Ectodermal cell (in vitro differentiated cells): Measurements from ENCODE around the gene NSL1.

Experiments
- H3K27ac ChIP-seq: 2 replicates; pipeline ENCODE4 v1.7.0; 2013; ENCODE audit warnings: mild to moderate bottlenecking, low read depth, low read length; ENCODE audit not compliant: insufficient read depth, poor library complexity, severe bottlenecking
- H3K27me3 ChIP-seq: 2 replicates; pipeline ENCODE4 v1.7.0; 2013; ENCODE audit warnings: mild to moderate bottlenecking, low read length; ENCODE audit not compliant: insufficient read depth, control insufficient read depth, poor library complexity, severe bottlenecking
- H3K36me3 ChIP-seq: one replicate; pipeline ENCODE4 v1.7.0; 2013; ENCODE audit warnings: low read length; ENCODE audit not compliant: control insufficient read depth, insufficient read depth
- H3K4me1 ChIP-seq: one replicate; pipeline ENCODE4 v1.7.0; 2013; ENCODE audit warnings: low read length; ENCODE audit not compliant: control insufficient read depth, insufficient read depth
- H3K4me3 ChIP-seq: 2 replicates; pipeline ENCODE4 v1.7.0; 2013; ENCODE audit warnings: low read depth, low read length, control low read depth; ENCODE audit not compliant: insufficient read depth
- H3K9me3 ChIP-seq: 2 replicates; pipeline ENCODE4 v1.7.0; 2013; ENCODE audit warnings: mild to moderate bottlenecking, low read length, moderate library complexity; ENCODE audit not compliant: control insufficient read depth
- WGBS, 2 experiments: methylation state at CpG; one replicate each; pipeline ENCODE4 v1.1.7; 2013; ENCODE audit warnings: missing lambda C conversion rate in 2 of 2; 5-methylcytosine and 5-hydroxymethylcytosine counted together

The NSL1 gene

DNA sequence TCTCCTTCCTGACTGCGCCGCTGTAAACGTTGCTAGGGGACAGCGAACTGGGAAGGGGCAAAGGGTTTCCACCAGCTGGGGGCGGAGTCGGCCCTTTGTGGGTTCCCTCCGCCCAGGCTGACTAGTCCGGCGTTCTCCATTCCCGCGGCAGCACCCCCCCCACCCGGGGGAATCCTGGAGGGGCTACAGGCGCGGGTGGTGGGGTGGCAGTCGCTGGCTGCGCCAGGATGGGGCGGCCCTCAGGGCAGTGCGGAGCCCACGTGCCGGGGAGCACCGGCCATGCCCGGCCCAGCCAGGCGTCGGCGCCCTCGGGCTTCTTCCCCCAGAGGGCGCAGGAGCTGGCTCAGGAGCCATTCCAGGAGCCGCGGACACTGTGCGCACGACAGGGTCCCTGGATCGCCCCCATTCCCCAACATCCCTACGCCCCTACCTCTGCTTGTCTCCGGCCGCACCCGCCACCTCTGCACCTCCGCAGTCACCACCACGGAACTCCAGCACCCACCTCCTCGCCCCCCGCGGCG lies 92.4 kb downstream of the NSL1 start:
- Histone ChIP-seq H3K27ac (no peak overlapping the region), H3K4me3 (no peak overlapping the region), H3K27me3 (peaks cover 78% of the 10 kb centered on the region), H3K9me3 (no peaks in the 10 kb centered on the region), H3K36me3 (no peaks in the 10 kb centered on the region), H3K4me1 (no peaks in the 10 kb centered on the region)
- 1% methylated on average over 42 of the region's 42 CpGs for WGBS, 2 experiments

DNA sequence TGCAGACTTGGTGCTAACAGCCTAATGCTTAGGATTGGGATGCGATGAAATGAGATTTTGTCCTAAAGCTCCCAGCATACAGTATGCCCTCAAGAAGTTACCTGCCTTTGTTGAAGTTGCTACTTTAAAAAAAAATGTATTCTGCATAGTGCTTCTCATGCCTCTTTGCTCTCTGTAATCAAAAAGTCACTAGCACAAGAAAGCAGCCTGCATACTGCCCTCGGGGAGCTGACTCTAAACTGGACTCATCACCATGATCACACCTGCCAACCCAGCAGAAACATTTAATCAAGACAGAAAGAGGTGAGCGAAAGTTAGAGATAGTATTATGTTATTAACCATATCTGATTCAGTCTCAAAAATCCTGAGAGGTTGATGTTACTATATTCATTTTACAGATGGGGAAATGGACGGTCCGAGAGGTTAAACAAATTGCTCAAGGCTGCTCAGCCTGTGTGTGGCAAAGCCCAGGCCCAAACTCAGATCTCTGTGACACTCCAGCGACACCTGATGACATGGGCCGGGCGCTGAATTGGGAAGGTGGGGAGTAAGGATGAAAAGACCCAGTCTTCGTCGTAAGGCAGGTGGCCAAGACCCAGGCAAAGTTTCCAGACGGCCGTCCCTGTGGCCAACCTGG lies 93.0 kb downstream of the NSL1 start:
- WGBS, 2 experiments, result 40 to 45% methylated on average over 11 to 12 of the region's 12 CpGs
- no peaks in the 10 kb centered on the region for H3K9me3 ChIP-seq
- no peaks in the 10 kb centered on the region for H3K4me1 ChIP-seq
- H3K4me3 ChIP-seq, result no peak overlapping the region
- H3K36me3 ChIP-seq, result no peaks in the 10 kb centered on the region
- H3K27me3 ChIP-seq, result peaks cover 77% of the 10 kb centered on the region
- no peak overlapping the region for H3K27ac ChIP-seq

DNA sequence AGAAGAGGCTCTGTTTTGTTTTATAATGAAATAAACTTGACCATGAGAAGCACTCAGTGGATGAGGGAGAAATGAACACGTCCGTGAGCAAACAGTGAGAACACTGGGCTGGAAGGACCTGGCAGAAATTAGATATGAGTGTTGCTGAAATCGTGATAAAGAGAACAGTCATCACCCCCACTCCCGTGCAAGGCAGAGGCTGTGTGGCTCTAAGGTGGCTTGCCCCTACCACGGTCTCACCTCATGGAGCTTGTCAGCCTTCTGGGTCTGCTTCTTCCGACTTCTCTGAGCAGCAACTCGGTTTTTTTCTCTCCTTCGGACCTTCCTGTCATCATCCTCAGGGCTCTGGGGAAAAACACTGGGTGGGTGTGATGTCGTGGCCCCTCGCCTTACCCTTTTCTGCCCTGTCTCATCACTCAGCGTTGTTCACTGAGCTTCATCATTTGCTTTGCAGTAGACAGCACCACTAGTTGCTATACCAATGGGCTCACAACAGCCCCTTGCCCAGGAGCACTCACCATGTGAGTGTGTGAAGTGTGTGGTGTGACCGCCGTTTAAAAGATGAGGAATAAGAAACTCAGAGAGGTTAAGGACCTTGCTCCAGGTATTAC lies 94.8 kb downstream of the NSL1 start:
- peaks cover 59% of the 10 kb centered on the region for H3K27me3 ChIP-seq

DNA sequence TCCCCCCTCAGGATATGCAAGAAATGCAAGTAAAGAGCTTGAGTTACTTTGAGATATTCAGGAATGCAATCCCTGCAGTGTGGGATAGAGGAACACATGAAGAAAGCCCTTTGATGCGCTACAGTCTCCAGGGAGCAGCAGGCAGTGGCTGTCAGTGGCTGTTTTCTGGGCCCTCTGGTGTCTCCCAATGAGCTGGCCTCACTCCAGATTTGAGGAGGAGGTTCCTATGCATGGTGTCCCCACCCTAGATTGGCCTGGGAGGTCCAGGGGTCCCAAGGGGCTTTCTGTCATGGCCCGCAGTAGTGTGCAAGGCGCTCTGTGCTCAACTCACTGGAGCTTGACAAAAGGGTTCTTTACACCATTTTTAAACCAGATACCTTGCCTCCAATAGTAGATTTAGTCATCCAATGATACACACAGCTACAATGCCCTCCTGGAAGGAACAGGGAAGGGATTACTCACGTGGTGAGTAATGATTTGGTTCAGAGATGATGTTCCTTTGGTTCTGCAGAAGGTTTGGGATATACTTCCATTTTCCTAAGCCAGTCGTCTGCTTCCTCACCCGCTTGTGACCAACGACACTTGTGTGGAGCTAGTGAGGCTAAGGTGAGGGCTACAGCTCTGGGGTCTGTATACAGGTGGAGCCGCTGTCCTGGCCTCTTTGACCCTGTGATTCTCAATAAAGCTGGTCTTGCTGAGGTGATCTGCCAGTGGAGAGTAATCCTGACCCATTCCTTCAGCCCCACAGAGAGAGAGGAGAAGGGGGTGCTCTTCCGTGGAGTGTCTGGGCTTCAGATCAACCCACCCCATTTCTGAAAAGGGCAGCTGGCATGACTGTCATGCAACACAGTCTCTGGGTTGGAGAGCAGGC lies 98.6 kb downstream of the NSL1 start:
- Histone ChIP-seq H3K27me3 (peaks cover 21% of the 10 kb centered on the region), H3K9me3 (no peaks in the 10 kb centered on the region), H3K27ac (no peak overlapping the region), H3K4me3 (no peak overlapping the region), H3K4me1 (peaks cover 7% of the 10 kb centered on the region), H3K36me3 (no peaks in the 10 kb centered on the region)
- 90 to 91% methylated on average over 9 of the region's 9 CpGs for WGBS, 2 experiments

More for the DNA sequence above, 94.8 kb downstream of the NSL1 start:
- Histone ChIP-seq H3K9me3 (no peaks in the 10 kb centered on the region), H3K4me3 (no peak overlapping the region), H3K4me1 (no peaks in the 10 kb centered on the region), H3K36me3 (no peaks in the 10 kb centered on the region), H3K27ac (no peak overlapping the region)
- WGBS, 2 experiments, result 87 to 89% methylated on average over 13 of the region's 13 CpGs

DNA sequence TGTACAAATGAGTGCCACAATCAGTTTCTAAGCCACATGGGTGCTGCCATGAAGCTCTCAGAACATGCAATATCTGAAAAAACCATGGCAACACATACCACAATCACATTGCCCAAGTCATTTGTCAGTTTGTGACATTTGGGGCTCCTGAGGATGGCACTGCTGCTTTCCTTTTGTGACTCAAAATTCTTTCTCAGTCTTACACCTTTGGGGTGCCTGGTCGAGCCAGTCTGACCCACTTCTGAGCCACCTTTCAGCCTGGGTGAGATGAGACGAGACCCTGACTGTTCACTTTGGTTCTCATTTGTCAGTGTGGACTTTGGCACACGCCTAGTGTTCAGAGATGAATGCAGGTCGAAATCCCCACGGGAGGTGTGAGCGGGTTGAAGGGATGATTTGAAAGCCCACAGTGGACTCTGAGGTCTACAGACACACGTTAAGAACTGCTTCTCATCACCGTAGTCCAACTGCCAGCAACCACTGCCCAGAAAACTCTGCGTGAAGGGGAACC lies 100.0 kb downstream of the NSL1 start:
- WGBS, 2 experiments, result 93 to 94% methylated on average over 9 of the region's 9 CpGs
- H3K9me3 ChIP-seq, result no peaks in the 10 kb centered on the region
- H3K4me3 ChIP-seq, result no peak overlapping the region
- H3K36me3 ChIP-seq, result no peaks in the 10 kb centered on the region
- H3K4me1 ChIP-seq, result peaks cover 7% of the 10 kb centered on the region
- no peak overlapping the region for H3K27ac ChIP-seq
- peaks cover 7% of the 10 kb centered on the region for H3K27me3 ChIP-seq

DNA sequence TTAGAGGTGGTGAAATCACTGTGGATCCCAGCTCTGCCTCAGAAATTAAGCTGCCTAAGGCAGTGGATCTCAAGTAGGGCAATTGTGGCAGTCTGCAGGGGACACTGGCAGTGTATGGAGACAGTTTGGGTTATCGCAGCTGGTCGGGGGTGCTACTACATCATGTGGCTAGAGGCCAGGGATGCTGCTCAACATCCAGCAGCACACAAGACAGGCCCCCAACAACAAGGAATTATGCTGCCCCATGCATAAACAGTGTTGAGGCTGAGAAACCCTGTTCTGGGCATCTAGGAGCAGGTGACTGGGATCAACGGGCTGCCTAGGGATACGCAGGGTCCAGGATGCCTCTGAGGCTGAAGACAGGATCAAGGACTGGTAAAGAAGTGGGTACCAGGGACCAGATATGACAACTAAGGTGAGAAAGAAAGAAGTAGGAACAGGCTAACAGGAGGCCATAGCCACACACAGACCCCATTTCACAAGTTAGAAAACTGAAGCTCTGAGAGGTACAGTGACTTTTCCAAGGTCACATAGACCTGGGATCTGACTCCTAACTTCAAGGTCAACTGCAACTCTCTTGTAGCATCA lies 100.7 kb downstream of the NSL1 start:
- WGBS, 2 experiments, result 91 to 94% methylated on average over 4 of the region's 4 CpGs
- Histone ChIP-seq H3K4me3 (no peak overlapping the region), H3K27me3 (no peaks in the 10 kb centered on the region), H3K9me3 (no peaks in the 10 kb centered on the region), H3K4me1 (peaks cover 7% of the 10 kb centered on the region), H3K27ac (no peak overlapping the region), H3K36me3 (no peaks in the 10 kb centered on the region)

DNA sequence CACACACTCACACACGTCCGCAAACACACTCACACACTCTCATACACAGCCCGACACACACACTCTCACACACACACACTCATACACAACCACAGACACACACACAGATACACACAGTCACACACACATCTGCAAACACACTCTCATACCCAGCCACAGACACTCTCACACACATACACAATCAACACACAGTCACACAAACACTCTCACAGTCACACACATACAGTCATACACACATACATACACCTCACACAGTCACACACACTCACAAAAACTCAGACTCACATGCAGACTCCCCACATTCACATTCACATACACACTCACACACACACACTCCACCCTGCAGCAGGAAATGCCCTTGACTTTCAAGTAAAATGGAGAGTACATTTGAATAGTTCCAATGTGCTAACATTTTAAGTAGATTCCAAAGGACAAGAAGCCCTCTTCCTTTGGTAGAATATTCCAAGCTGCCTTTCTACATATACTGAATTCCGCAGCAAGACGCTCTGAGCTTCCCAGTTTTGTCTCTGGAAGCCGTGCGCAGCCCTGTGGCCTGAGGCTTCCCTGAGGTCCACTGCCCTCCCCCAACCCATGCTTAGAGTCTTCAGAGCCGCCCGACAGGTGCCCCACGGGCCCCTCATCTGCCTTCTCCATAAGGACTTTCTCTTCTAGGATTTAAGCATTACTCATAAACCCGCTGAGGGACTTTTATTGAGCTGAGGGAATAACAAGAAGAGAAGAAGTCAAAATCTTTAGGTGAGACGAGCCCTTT lies 101.6 kb downstream of the NSL1 start:
- H3K27ac ChIP-seq, result no peak overlapping the region
- H3K27me3 ChIP-seq, result no peaks in the 10 kb centered on the region
- no peak overlapping the region for H3K4me3 ChIP-seq
- H3K9me3 ChIP-seq, result no peaks in the 10 kb centered on the region
- H3K36me3 ChIP-seq, result no peaks in the 10 kb centered on the region
- 74 to 76% methylated on average over 12 of the region's 12 CpGs for WGBS, 2 experiments
- H3K4me1 ChIP-seq, result peaks cover 7% of the 10 kb centered on the region

DNA sequence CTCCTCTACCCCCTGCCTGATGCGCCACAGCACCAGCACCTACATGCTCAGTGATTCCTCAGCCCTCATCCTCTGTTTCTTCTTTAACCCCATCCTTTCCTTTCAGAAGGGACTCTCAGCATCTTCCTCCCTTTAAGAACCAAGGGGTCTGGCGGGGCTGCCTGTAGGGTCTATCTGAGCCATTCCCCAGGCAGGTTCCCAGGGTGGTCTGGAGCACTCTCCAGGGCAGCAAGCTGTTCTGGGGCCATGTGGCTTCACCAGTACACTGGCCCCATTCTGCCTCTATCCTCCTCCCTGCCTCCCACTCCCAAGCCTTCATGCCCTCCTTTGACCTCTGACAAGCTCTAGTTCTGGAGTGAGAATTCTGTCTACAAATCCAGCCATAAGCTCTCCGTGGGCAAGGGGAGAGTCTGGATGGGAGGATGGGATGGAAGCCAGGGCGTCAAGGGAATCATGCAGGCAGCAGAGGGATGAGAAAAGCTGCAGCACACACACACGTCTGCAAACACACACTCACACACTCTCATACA lies 102.3 kb downstream of the NSL1 start:
- H3K27me3 ChIP-seq, result no peaks in the 10 kb centered on the region
- no peaks in the 10 kb centered on the region for H3K9me3 ChIP-seq
- 83% methylated on average over 5 of the region's 5 CpGs for WGBS, 2 experiments
- H3K4me1 ChIP-seq, result peaks cover 7% of the 10 kb centered on the region
- no peaks in the 10 kb centered on the region for H3K36me3 ChIP-seq
- H3K27ac ChIP-seq, result no peak overlapping the region
- H3K4me3 ChIP-seq, result no peak overlapping the region

DNA sequence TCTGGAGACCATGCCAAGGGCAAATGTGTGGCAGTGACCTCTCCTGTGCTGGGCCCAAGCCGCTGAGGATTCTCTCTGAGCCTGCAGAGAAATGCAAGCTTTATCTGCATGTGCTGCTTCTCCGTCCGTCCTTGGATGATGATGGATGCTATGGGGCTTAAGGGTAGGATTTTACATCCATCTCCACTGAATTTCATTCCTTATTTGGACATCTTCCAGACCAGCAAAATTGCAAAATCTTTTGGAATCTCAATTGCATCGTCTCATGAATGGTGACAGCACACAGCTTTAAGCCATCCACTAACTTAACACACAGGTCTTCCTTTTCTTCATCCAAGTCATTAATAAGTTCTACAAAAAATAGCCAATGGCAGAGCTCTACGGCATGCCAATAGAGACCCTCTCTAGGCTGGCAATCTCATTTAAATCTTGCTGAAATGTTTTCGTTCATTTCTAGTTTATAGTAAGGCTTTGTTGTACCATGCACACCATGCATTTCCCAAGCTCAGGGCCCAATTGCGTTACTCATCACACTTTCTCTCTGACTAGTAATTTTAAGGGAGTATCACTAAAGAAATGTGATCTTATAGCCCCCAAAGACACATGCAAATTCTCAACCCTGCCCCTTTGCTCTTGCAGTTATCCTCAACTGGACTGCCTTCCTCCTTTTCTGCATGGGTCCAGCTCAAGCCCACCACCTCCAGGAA lies 103.1 kb downstream of the NSL1 start:
- H3K27ac ChIP-seq, result no peak overlapping the region
- WGBS, 2 experiments, result 95 to 96% methylated on average over 4 to 7 of the region's 7 CpGs
- H3K4me3 ChIP-seq, result no peak overlapping the region

More for the DNA sequence above, 103.1 kb downstream of the NSL1 start:
- Histone ChIP-seq H3K4me1 (peaks cover 7% of the 10 kb centered on the region), H3K36me3 (no peaks in the 10 kb centered on the region), H3K27me3 (no peaks in the 10 kb centered on the region), H3K9me3 (no peaks in the 10 kb centered on the region)
